ENCODE data around the gene ISLR2. TPM values are rescaled to one million over a fixed set of nuclear protein-coding genes. Genes with fewer than 3 reads are reported as not detected.

ISLR2 gene
- total RNA-seq, 1 experiment from 2014 or later: not detected

- Histone ChIP-seq H3K36me3 (no peaks in the 10 kb centered on the region), H3K4me1 (replicated peaks) (peaks cover under 1% of the 10 kb centered on the region), H3K27ac (no peak overlapping the region), H3K27me3 (replicated peaks) (no peaks in the 10 kb centered on the region), H3K9me3 (replicated peaks) (no peaks in the 10 kb centered on the region), H3K4me3 (no peak overlapping the region)
- DNase-seq (ENCODE audit: low read depth in 1 of 2, low spot score in 2 of 2): peak in 1 of 2 experiments; percentile 30
These were observed 41.7 kb downstream of the ISLR2 start for GRCh38 chr15:74171965-74172541.

- peak in 1 of 2 experiments; percentile 36 for DNase-seq (ENCODE audit: low read depth in 1 of 2, low spot score in 2 of 2)
- H3K4me1 ChIP-seq (replicated peaks): peaks cover 8% of the 10 kb centered on the region
- no peak overlapping the region for H3K4me3 ChIP-seq
- H3K9me3 ChIP-seq (replicated peaks): no peaks in the 10 kb centered on the region
- H3K36me3 ChIP-seq: no peaks in the 10 kb centered on the region
- no peaks in the 10 kb centered on the region for H3K27me3 ChIP-seq (replicated peaks)
- no peak overlapping the region for H3K27ac ChIP-seq
These were observed 42.5 kb downstream of the ISLR2 start for GRCh38 chr15:74172701-74173379.

- peak in 1 of 2 experiments; percentile 41 for DNase-seq (ENCODE audit: low read depth in 1 of 2, low spot score in 2 of 2)
- H3K27ac ChIP-seq: no peak within 1 kb of the TSS
- no peak within 1 kb of the TSS for H3K4me3 ChIP-seq
These were observed 43.2 kb downstream of the ISLR2 start, which contains the start of gene ISLR for GRCh38 chr15:74173380-74174218. ISLR (plus strand) TSS chr15:74173710; CDS start chr15:74174859, 1,149 bp downstream.

GRCh38 chr15:74174219-74174957 lies 44.0 kb downstream of the ISLR2 start:
- Histone ChIP-seq H3K36me3 (no peaks in the 10 kb centered on the region), H3K27me3 (replicated peaks) (no peaks in the 10 kb centered on the region), H3K4me1 (replicated peaks) (peaks cover 23% of the 10 kb centered on the region), H3K4me3 (no peak overlapping the region), H3K9me3 (replicated peaks) (no peaks in the 10 kb centered on the region), H3K27ac (no peak overlapping the region)
- DNase-seq (ENCODE audit: low read depth in 1 of 2, low spot score in 2 of 2): no peak

More at GRCh38 chr15:74173380-74174218, 43.2 kb downstream of the ISLR2 start, which contains the start of gene ISLR:
- Histone ChIP-seq H3K9me3 (replicated peaks) (no peaks in the 10 kb centered on the region), H3K27me3 (replicated peaks) (no peaks in the 10 kb centered on the region), H3K4me1 (replicated peaks) (peaks cover 15% of the 10 kb centered on the region), H3K36me3 (no peaks in the 10 kb centered on the region)

GRCh38 chr15:74174958-74175253 lies 44.5 kb downstream of the ISLR2 start:
- DNase-seq (ENCODE audit: low read depth in 1 of 2, low spot score in 2 of 2): peak in 1 of 2 experiments; percentile 24

GRCh38 chr15:74175271-74176191 lies 45.1 kb downstream of the ISLR2 start:
- H3K27ac ChIP-seq: no peak overlapping the region
- DNase-seq (ENCODE audit: low read depth in 1 of 2, low spot score in 2 of 2): peak in 1 of 2 experiments; percentile 36
- no peaks in the 10 kb centered on the region for H3K27me3 ChIP-seq (replicated peaks)
- H3K4me3 ChIP-seq: no peak overlapping the region
- no peaks in the 10 kb centered on the region for H3K9me3 ChIP-seq (replicated peaks)
- H3K4me1 ChIP-seq (replicated peaks): peaks cover 35% of the 10 kb centered on the region
- H3K36me3 ChIP-seq: no peaks in the 10 kb centered on the region

More at GRCh38 chr15:74174958-74175253, 44.5 kb downstream of the ISLR2 start:
- Histone ChIP-seq H3K9me3 (replicated peaks) (no peaks in the 10 kb centered on the region), H3K36me3 (no peaks in the 10 kb centered on the region), H3K27ac (no peak overlapping the region), H3K4me3 (no peak overlapping the region), H3K27me3 (replicated peaks) (no peaks in the 10 kb centered on the region), H3K4me1 (replicated peaks) (peaks cover 29% of the 10 kb centered on the region)

GRCh38 chr15:74176262-74177214 lies 46.2 kb downstream of the ISLR2 start:
- H3K4me1 ChIP-seq (replicated peaks): peaks cover 37% of the 10 kb centered on the region

GRCh38 chr15:74178326-74179100 lies 48.1 kb downstream of the ISLR2 start:
- H3K36me3 ChIP-seq: no peaks in the 10 kb centered on the region
- peaks cover 37% of the 10 kb centered on the region for H3K4me1 ChIP-seq (replicated peaks)
- DNase-seq (ENCODE audit: low read depth in 1 of 2, low spot score in 2 of 2): no peak
- H3K9me3 ChIP-seq (replicated peaks): no peaks in the 10 kb centered on the region
- no peak overlapping the region for H3K27ac ChIP-seq
- no peaks in the 10 kb centered on the region for H3K27me3 ChIP-seq (replicated peaks)
- H3K4me3 ChIP-seq: no peak overlapping the region

More at GRCh38 chr15:74176262-74177214, 46.2 kb downstream of the ISLR2 start:
- no peaks in the 10 kb centered on the region for H3K36me3 ChIP-seq
- H3K9me3 ChIP-seq (replicated peaks): no peaks in the 10 kb centered on the region
- H3K27me3 ChIP-seq (replicated peaks): no peaks in the 10 kb centered on the region
- no peak overlapping the region for H3K27ac ChIP-seq
- no peak overlapping the region for H3K4me3 ChIP-seq
- DNase-seq (ENCODE audit: low read depth in 1 of 2, low spot score in 2 of 2): no peak

- Histone ChIP-seq H3K9me3 (replicated peaks) (no peaks in the 10 kb centered on the region), H3K4me1 (replicated peaks) (peaks cover 37% of the 10 kb centered on the region), H3K27me3 (replicated peaks) (no peaks in the 10 kb centered on the region), H3K27ac (peak overlapping the region; percentile 20), H3K36me3 (no peaks in the 10 kb centered on the region), H3K4me3 (no peak overlapping the region)
- peak; percentile 74 to 86 for DNase-seq (ENCODE audit: low read depth in 1 of 2, low spot score in 2 of 2)
These were observed 48.9 kb downstream of the ISLR2 start for GRCh38 chr15:74179101-74179841.

- H3K27ac ChIP-seq: peak overlapping the region; percentile 20
- no peaks in the 10 kb centered on the region for H3K27me3 ChIP-seq (replicated peaks)
- H3K4me1 ChIP-seq (replicated peaks): peaks cover 37% of the 10 kb centered on the region
- no peaks in the 10 kb centered on the region for H3K9me3 ChIP-seq (replicated peaks)
- peak in 1 of 2 experiments; percentile 21 for DNase-seq (ENCODE audit: low read depth in 1 of 2, low spot score in 2 of 2)
- H3K36me3 ChIP-seq: no peaks in the 10 kb centered on the region
- no peak overlapping the region for H3K4me3 ChIP-seq
These were observed 49.8 kb downstream of the ISLR2 start for GRCh38 chr15:74179983-74180880.

Data from SJSA1 (cell line).